GM21390 (cell line): ENCODE measurements around the gene STAG2.
"Not testable (repeated sequence)": the region's sequence is repeated elsewhere in the genome, so short reads cannot be mapped to it uniquely, and the experiment has no call there.

Source experiments
- ATAC-seq: cut with Tn5 transposase; IDR thresholded peaks from one replicate; pipeline ENCODE4 v1.9.1; 2021; ENCODE audit not compliant: unreplicated experiment

The STAG2 gene

DNA sequence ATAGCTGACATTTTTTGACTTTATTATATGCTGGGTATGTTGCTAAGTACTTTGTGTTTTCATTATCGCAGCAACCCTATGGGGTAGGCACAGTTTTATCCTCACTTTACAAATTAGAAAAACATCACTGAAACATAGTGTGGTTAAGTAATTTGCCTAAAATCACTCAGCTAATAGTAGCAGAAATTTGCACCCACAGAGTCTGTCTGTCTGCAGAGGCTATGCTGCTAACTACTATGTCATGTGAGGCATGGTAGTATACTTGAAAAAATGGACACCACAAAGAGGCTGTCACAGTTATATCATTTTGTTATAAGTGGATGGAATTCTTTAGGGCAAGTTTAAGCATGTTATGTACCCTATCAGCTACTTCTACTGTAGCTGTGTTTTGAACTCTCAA, 69.0 kb downstream of the STAG2 start:
- ATAC-seq = peak; percentile 89

DNA sequence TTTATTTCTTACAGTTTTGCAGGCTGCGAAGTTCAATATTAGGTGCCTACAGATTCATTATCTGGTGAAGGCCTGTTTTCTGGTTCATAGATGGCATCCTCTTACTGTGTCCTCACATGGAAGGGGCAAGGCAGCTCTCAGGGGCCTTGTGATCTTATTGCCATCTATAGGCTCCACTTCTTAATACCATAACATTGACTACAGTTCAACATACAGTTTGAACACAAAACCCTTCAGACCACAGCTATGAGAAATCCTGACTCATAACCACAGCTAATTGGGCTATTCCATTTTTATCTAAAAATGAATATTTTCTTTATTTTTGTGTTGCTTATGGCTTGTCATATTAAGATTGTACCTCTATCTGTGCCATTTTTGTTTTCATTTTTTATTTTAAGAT, 72.3 kb downstream of the STAG2 start:
- no peak for ATAC-seq

DNA sequence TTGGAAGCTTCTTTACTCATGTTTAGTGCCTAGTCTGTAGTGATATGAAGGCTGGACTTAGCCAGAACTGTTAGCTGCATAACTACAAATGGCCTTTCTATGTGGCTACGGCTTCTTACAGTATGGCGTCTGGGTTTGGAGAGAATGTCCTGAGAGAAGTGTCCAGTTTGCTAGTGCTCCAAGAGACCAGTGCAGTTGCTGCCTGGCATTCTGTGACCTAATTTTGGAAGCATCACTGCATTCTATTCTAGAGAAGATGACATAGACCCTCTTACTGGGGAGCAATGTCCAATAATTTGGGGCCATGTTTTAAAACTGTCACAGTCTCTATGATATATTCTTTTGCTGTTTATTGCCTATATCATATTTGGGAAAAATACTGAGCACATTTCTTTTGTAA, 74.2 kb downstream of the STAG2 start:
- no peak for ATAC-seq

DNA sequence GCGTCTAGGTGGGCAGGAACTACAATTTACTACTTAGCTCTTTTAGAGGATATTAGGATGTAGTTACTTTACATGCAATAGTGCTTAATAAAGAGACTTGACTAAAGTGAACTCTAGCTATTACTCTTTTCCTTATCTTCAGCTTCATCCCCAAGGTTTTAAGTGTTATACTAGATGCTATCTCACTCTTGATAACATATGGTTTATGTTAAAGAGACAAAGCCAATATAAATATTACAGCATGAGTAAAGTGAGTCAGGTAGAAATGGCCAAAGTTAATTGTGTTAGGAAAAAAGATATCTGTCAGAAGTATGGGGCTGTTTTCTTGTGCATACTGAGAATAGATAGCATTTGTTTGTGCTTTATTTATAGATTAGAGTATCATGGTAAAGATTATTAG, 80.5 kb downstream of the STAG2 start:
- ATAC-seq = no peak

DNA sequence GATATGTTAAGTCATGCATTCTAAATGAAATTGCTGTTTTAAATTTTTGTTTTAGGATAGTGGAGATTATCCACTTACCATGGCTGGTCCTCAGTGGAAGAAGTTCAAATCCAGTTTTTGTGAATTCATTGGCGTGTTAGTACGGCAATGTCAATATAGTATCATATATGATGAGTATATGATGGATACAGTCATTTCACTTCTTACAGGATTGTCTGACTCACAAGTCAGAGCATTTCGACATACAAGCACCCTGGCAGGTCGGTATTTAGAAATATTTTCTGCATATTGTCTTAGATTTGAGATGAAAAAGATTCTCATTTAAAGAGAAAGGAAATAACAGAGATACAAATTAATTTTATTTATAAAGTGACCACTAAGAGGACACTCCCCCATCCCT, 83.6 kb downstream of the STAG2 start:
- no peak for ATAC-seq

DNA sequence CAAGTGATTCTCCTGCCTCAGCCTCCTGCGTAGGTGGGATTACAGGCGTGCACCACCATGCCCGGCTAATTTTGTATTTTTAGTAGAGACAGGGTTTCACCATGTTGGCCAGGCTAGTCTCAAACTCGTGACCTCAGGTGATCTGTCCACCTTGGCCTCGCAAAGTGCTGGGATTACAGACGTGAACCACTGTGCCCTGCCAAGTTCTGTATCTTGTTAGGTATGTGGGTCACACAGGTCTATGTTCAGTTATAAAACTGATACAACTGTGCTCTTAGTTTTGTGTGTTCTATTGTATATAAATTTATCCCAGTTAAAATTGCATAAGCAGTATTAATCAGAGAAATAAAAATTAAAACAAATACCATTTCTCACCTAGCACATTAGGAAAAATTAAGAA, 122.9 kb downstream of the STAG2 start:
- ATAC-seq = not testable (repeated sequence)

DNA sequence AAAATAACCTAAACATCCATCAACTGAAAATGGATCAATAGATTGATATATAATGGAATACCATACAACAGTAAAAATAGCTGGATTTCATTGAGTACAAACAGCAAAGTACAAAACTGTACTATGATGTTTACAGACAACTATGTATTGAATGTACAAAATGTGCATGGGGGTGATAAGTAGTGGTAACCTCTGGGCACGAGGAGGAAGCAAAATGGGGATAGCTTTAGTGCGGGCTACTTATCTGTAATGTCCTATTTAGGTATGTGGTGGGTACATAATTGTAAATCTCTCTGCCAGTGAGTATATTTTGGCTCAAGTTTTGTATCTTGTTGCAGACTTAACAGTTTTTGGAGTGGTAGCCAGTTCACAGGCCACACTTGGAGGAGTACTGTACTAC, 123.6 kb downstream of the STAG2 start:
- no peak for ATAC-seq

DNA sequence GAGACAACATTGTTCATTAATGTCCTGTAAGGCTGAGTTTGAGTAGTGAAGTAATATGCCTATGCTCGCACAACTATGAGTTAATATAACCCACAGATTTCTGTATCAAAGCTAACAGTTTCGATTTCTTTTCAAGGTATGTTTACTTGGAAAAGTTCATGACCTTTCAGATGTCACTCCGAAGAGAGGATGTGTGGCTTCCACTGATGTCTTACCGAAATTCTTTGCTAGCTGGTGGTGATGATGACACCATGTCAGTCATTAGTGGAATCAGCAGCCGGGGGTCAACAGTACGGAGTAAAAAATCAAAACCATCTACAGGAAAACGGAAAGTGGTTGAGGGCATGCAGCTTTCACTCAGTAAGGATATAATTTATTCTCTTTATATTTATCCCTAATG, 124.9 kb downstream of the STAG2 start:
- ATAC-seq = no peak

DNA sequence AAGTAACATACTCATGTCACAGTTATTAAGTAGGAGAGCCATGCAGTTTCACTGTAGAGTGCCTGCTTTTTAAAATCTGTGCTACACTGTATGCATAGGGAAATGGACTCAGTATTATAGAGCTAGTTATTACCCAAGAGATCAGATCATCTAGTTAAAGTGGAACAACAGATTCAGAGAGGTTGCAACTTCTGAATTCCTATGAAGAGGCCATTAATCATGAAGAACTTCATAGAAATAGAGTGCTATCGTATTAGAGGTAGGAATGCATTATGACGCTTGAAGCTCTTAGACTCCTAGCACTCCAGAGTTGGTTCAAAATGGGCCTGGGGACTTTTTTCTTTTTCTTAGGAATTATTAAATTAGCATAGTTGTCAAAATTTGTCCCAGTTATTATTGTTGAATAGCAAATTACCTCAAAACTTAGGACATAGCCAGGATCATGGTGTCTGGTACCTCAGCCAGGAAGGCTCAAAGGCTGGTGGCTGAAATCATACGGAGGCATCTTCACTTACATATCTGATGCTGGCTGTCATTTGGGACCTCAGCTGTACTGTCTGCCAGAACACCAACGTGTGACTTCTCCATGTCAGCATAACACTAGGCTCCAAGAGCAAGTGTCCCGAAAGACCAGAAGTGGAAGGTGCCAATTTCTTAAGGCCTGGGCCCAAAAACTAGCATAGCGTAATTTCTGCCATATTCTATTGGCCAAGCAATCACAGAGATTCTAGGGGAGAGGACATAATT, 125.7 kb downstream of the STAG2 start:
- no peak for ATAC-seq

DNA sequence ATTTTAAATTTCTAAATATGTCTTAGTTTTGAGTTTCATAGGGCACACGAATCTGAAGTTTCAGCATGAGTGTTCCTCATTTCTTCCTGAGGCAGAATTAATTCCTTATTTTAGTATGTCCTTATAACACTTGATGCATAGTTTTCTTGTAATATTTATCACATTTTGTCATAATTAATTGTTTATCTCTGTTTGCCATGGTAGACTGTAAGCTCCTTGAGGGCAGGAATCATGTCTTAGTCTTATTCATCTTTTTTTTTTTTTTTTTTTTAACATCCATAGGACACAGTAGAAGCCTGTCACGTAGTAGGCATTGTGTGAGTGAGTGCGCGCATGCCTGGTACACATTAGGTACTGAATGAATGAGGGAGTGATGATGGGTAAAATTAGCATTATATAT, 131.7 kb downstream of the STAG2 start:
- no peak for ATAC-seq

DNA sequence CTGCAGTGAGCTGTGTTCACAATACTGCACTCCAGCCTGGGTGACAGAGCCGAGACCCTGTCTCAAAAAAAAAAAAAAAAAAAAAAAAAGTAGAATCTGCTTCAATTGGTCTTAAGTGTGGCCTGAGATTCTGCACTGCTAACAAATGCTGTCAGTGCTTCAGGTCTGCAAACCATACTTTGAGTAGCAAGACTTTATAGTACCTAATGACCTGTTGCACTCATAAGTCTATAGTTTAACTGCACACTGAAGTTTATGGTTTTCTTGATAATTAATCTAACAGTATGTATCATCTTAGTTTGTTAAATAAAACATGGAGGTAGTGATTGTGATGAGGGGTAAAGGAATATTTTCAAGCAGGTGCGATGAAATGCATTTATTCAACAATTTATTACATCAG, 135.6 kb downstream of the STAG2 start:
- ATAC-seq = no peak

DNA sequence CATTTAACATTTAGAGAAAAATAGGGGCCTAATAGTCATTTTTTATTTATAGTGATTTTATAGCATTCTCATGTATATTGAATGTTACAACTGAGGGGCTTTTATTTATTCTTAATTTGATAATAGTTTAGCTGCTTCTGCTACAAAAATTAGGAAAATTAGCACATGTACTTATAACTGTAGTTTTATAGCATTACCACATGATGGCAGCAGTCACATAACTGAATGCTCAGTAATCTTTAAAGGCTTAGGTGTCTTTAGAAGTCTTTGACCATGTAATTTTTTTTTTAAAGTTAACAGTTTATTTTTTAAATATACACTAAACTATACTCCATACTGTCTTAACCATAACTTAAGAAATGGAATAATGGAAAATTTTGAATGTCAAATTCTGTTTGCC, 136.6 kb downstream of the STAG2 start:
- no peak for ATAC-seq

DNA sequence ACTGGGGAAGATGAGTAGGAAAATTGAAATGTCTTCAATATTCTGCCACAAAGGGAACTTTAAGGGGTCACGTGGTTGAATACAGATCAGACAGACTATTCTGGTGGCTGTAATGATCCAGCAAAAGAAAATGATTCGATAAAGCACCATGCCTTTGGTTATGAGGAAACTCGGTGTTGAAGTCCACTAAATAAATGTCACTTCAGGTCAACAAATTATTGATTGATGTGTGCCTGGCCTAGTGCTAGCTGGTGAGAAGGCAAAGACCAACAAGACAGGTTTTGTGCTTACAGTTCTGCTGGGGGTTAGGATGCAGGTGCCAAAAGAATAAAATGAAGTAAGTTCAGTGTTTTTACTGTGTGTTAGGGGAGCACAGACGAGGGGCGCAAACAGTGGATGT, 142.5 kb downstream of the STAG2 start:
- no peak for ATAC-seq

DNA sequence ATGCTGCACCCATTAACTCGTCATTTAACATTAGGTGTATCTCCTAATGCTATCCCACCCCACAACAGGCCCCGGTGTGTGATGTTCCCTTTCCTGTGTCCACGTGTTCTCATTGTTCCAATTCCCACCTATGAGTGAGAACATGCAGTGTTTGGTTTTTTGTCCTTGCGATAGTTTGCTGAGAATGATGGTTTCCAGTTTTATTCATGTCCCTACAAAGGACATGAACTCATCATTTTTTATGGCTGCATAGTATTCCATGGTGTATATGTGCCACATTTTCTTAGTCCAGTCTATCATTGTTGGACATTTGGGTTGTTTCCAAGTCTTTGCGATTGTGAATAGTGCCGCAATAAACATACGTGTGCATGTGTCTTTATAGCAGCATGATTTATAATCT, 143.0 kb downstream of the STAG2 start:
- not testable (repeated sequence) for ATAC-seq

DNA sequence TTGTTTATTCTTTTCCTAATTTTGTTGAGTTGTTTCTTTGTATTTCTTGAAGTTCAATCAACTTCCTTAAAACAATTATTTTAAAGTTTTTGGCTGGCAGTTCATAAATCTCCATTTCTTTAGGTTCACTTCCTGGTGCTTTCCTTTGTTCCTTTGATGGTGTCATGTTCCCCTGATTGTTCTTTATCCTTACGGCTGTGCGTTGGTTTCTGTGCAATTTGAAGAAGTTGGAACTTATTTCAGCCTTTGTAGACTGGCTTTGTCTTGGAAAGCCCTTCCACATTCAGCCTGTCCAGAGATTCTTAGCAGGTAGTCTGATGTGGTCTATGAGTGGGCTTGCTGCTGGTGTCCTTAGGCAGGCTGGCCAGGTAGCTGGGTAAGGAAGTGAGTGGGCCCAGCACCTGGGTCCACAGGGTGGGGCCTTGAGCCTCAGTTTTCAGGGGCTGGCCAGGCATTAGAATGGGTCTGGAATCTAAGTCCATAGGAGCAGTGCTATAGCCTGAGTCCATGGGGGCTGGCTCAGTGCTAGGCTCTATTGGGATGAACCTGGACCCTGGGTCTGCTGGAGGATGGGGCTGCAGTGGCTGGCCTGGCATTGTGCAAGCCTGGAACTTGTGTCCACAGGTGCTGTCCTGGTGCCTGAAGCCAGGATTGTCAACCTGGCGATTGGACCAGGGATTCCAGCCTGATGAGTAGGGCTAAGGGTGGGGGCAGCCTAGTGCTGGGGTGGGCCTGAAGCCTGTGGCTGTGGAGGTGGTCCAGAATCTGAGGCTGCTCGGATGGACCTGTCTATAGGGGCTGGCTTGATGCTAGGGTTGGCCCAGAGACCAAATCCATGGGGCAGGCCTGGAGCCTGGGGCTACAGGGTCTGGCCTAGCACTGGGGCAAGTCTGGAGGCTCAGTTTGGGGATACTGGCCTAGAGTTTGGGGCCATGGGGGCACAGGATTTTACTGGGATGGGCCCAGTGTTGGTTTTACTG, 152.4 kb downstream of the STAG2 start:
- no peak for ATAC-seq

DNA sequence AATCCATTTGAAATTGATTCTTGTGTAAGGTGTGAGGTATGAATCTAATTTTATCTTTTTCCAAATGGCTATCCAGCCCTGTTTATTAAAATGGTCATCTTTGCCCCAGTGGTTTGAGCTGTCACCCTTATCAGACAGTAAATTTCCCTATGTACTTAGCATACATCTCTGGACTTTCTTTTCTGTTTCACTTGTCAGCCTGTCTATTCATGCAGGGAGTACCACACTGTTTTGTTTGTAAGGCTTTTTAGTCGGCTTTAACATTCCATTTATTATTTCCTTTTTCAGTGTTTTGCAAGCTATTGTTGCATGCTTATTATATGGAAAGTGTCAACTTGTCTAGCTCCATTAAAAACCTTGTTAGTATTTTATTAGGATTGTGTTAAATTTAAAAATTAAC, 155.8 kb downstream of the STAG2 start:
- no peak for ATAC-seq

DNA sequence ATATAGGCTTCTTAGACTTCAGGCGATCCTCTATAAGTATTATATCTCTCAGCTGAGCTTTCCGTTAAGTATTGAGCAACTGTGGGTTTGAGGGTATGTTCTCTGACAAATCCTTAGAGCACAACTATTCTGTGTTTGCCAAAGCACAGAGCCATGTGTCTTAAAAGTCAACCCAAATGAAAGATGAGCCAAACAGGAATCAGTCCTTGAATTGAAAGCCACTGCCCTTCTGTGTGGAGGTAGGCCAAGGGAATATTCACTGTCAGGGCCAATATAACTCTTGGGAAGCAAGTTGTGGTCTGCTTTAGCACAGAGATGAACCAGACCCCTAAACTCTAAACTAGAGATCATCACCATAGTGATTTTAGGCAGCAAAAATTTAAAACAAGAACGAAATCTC, 164.0 kb downstream of the STAG2 start:
- no peak for ATAC-seq

DNA sequence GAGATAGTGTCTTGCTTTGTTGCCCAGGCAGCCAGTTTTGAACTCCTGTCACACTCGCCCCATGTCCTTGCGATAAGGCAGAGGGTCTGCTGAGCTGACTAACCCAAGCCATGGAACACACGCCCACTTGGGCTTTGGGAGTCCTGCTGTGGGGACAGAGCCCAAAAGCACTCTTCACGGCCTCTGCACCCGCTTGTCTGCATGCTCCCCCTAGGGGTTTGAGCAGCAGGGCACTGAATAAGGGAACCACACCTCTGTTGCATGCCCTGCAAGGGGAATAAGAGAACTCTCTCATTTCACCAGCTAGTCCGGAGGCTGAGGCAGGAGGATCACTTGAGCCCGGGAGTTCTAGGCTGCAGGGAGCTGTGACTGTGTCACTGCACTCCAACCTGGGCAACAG, 166.0 kb downstream of the STAG2 start:
- ATAC-seq = no peak

DNA sequence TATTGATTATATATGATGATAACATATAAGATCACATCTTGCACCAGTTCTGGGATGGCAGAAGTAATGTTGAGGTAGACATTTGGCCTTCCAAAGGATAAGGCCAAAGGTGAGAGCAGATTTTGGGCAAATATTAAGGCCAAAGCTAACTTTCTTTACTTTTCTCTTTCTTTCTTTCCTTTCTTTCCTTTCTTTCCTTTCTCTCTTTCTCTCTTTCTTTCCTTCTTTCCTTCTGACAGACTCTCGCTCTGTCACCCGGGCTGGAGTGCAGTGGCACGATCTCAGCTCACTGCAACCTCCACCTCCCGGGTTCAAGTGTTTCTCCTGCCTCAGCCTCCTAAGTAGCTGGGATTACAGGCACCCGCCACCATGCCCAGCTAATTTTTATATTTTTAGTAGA, 170.9 kb downstream of the STAG2 start:
- not testable (repeated sequence) for ATAC-seq

DNA sequence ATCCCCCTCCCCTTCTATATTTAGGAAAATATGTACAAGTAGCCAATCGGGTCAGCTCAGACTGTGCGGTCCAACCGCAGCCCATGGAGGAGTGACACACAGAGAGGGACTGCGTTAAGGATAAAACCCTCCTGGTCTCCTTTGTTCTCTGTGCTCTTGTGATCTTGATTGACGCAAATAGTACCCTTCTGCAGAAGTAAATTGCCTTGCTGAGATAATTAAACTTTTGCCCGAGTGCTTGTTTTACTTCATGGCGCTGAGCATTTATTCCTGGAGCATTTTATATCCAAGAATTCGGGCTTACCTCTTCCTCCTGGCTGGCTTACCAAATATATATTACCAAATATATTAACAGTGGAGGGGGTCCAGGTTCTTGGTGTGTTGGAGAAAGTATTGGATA, 184.2 kb downstream of the STAG2 start:
- no peak for ATAC-seq

DNA sequence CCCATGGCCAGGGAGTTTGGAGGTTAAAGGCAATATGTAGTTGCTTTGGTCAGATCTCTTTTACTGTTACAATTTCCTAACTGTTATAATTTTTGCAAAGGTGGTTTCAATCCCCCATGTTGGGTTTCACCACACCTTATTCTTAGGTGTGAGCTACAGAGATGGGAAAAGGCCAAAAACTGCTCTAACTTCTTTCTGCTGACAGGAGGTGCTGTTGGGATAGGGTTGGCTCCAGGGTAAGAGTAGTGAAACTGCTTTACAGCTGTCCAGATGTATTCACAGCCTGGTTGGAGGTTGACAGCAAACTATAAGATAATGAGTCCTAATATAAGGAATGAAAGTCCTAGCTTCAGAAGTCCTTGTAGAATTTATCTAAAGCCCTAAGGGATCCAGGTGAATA, 189.7 kb downstream of the STAG2 start:
- no peak for ATAC-seq
